H9 (cell line): Measurements from ENCODE around the gene LAMTOR4. TPM values are rescaled to one million over a fixed set of nuclear protein-coding genes. Genes with fewer than 3 reads are reported as not detected.

ENCODE experiments used
- DNase-seq: peaks from one replicate; pipeline ENCODE4 v3.0.0-alpha.2; 2017
- H2AFZ ChIP-seq: one replicate; pipeline ENCODE4 v1.6.1; 2013; ENCODE audit warnings: mild to moderate bottlenecking, low read length, control low read depth, moderate library complexity
- H2AK5ac ChIP-seq: 2 replicates; pipeline ENCODE4 v1.6.1; 2013; ENCODE audit warnings: low read length, control low read depth, mixed read lengths; ENCODE audit not compliant: insufficient read length
- H2BK120ac ChIP-seq: one replicate; pipeline ENCODE4 v1.6.1; 2013; ENCODE audit warnings: low read depth, mild to moderate bottlenecking, low read length, control low read depth, inconsistent platforms; ENCODE audit not compliant: poor library complexity, severe bottlenecking
- H2BK12ac ChIP-seq: 2 replicates; pipeline ENCODE4 v1.6.1; 2013; ENCODE audit warnings: low read length, control low read depth, mixed read lengths, low read depth; ENCODE audit not compliant: insufficient read length
- H2BK15ac ChIP-seq: 2 replicates; pipeline ENCODE4 v1.6.1; 2013; ENCODE audit warnings: low read depth, low read length, control low read depth
- H2BK20ac ChIP-seq: one replicate; pipeline ENCODE4 v1.6.1; 2013; ENCODE audit warnings: low read depth, mild to moderate bottlenecking, low read length, control low read depth, inconsistent platforms; ENCODE audit not compliant: poor library complexity, severe bottlenecking
- H2BK5ac ChIP-seq: 2 replicates; pipeline ENCODE4 v1.6.1; 2013; ENCODE audit warnings: low read length, control low read depth, mixed read lengths; ENCODE audit not compliant: insufficient read length
- H3K14ac ChIP-seq: 2 replicates; pipeline ENCODE4 v1.6.1; 2013; ENCODE audit warnings: low read length, control low read depth; ENCODE audit not compliant: insufficient read depth
- H3K18ac ChIP-seq: 2 replicates; pipeline ENCODE4 v1.6.1; 2013; ENCODE audit warnings: low read depth, mild to moderate bottlenecking, mixed read lengths, low read length, control low read depth; ENCODE audit not compliant: insufficient read length
- H3K23ac ChIP-seq: 2 replicates; pipeline ENCODE4 v1.6.1; 2013; ENCODE audit warnings: low read length, control low read depth, mixed read lengths, low read depth; ENCODE audit not compliant: insufficient read length
- H3K23me2 ChIP-seq: 2 replicates; pipeline ENCODE4 v1.6.1; 2013; ENCODE audit warnings: low read depth, mild to moderate bottlenecking, mixed read lengths, low read length, control low read depth; ENCODE audit not compliant: insufficient read length, poor library complexity, severe bottlenecking
- H3K27ac ChIP-seq: 2 replicates; pipeline ENCODE4 v1.5.1; 2013; ENCODE audit warnings: low read length, control low read depth, mixed read lengths, low read depth; ENCODE audit not compliant: insufficient read length
- H3K27me3 ChIP-seq: 2 replicates; pipeline ENCODE4 v1.6.1; 2013; ENCODE audit warnings: low read length, control low read depth, inconsistent platforms; ENCODE audit not compliant: insufficient read depth
- H3K4ac ChIP-seq: 2 replicates; pipeline ENCODE4 v1.6.1; 2013; ENCODE audit warnings: low read depth, mild to moderate bottlenecking, control low read depth, inconsistent platforms, low read length, moderate library complexity
- H3K4me1 ChIP-seq: 2 replicates; pipeline ENCODE4 v1.6.1; 2013; ENCODE audit warnings: low read length, control low read depth, inconsistent platforms; ENCODE audit not compliant: insufficient read depth
- H3K4me2 ChIP-seq: 2 replicates; pipeline ENCODE4 v1.6.1; 2013; ENCODE audit warnings: low read length, control low read depth, mixed read lengths; ENCODE audit not compliant: insufficient read length, insufficient read depth
- H3K56ac ChIP-seq: 2 replicates; pipeline ENCODE4 v1.6.1; 2013; ENCODE audit warnings: low read depth, mild to moderate bottlenecking, mixed read lengths, low read length, control low read depth; ENCODE audit not compliant: insufficient read length
- H3K79me1 ChIP-seq: 2 replicates; pipeline ENCODE4 v1.6.1; 2013; ENCODE audit warnings: low read depth, mild to moderate bottlenecking, moderate library complexity, low read length, control low read depth, inconsistent platforms; ENCODE audit not compliant: insufficient read depth, poor library complexity, severe bottlenecking
- H3K79me2 ChIP-seq: 2 replicates; pipeline ENCODE4 v1.6.1; 2013; ENCODE audit warnings: low read length, control low read depth, inconsistent platforms; ENCODE audit not compliant: insufficient read depth
- H3K9ac ChIP-seq: 2 replicates; pipeline ENCODE4 v1.6.1; 2013; ENCODE audit warnings: low read length, control low read depth, mixed read lengths; ENCODE audit not compliant: insufficient read length; ENCODE audit errors: extremely low read depth
- H3K9me3 ChIP-seq: one replicate; pipeline ENCODE4 v1.6.1; 2013; ENCODE audit warnings: low read depth, low read length, inconsistent platforms; ENCODE audit not compliant: control insufficient read depth
- H3T11ph ChIP-seq: one replicate; pipeline ENCODE4 v1.6.1; 2013; ENCODE audit warnings: mild to moderate bottlenecking, low read length, control low read depth, inconsistent platforms
- H4K20me1 ChIP-seq: one replicate; pipeline ENCODE4 v1.6.1; 2013; ENCODE audit not compliant: control insufficient read depth, insufficient read length, insufficient read depth
- H4K5ac ChIP-seq: 2 replicates; pipeline ENCODE4 v1.6.1; 2013; ENCODE audit warnings: low read depth, mild to moderate bottlenecking, mixed read lengths, low read length, control low read depth; ENCODE audit not compliant: insufficient read length
- H4K8ac ChIP-seq: replicated peaks from 2 replicates; pipeline ENCODE4 v1.6.1; 2013; ENCODE audit warnings: low read length, control low read depth, mixed read lengths, low read depth; ENCODE audit not compliant: insufficient read length
- H4K91ac ChIP-seq: 2 replicates; pipeline ENCODE4 v1.6.1; 2013; ENCODE audit warnings: low read depth, mild to moderate bottlenecking, moderate library complexity, mixed read lengths, low read length, control low read depth; ENCODE audit not compliant: insufficient read length
- H3K27ac Mint-ChIP-seq, 3 experiments: 2 replicates in 2 of 3; 3 replicates in 1 of 3; pipeline ENCODE4 v1.8.0; 2020 to 2021; ENCODE audit warnings: mixed read lengths in 3 of 3, mild to moderate bottlenecking in 1 of 3, moderate library complexity in 1 of 3
- H3K27me3 Mint-ChIP-seq: 2 replicates; pipeline ENCODE4 v1.8.0; 2021; ENCODE audit warnings: low read depth, mild to moderate bottlenecking, moderate library complexity, mixed read lengths
- H3K36me3 Mint-ChIP-seq, 3 experiments: 2 replicates in 2 of 3; 3 replicates in 1 of 3; pipeline ENCODE4 v1.8.0; 2020 to 2021; ENCODE audit warnings: low read depth in 3 of 3, mixed read lengths in 3 of 3; ENCODE audit not compliant: insufficient read depth in 1 of 3
- H3K4me1 Mint-ChIP-seq, 2 experiments: 2 replicates each; pipeline ENCODE4 v1.8.0; 2020; ENCODE audit warnings: mixed read lengths in 2 of 2
- H3K4me3 Mint-ChIP-seq, 2 experiments: 2 replicates in 1 of 2; 3 replicates in 1 of 2; pipeline ENCODE4 v1.8.0; 2020 to 2021; ENCODE audit warnings: mild to moderate bottlenecking in 2 of 2, mixed read lengths in 2 of 2, moderate library complexity in 1 of 2
- H3K9me3 Mint-ChIP-seq, 2 experiments: 2 replicates in 1 of 2; 3 replicates in 1 of 2; pipeline ENCODE4 v1.8.0; 2020; ENCODE audit warnings: mild to moderate bottlenecking in 2 of 2, mixed read lengths in 2 of 2, moderate library complexity in 1 of 2
- WGBS: extraction: QIAGEN DNeasy Blood & Tissue Kit; methylation state at CpG from one replicate; pipeline ENCODE4 v1.1.7; 2013; ENCODE audit warnings: missing lambda C conversion rate, low lambda C conversion rate, mixed read lengths; ENCODE audit not compliant: insufficient read length; ENCODE audit errors: extremely low coverage; 5-methylcytosine and 5-hydroxymethylcytosine counted together
- total RNA-seq: library from RNA; stranded (reverse); gene quantifications from 2 replicates; pipeline ENCODE4 v1.2.1, GENCODE V29; 2021
- TF ChIP-seq, protein P1 (sequence below): fragments of 200-600 bp; sonication (generic); conservative IDR thresholded peaks from 3 replicates; pipeline ENCODE4 v1.8.0; 2021; ENCODE audit warnings: antibody characterized with exemption, mild to moderate bottlenecking

The LAMTOR4 gene
- total RNA-seq, 1 experiment from 2014 or later: 179 TPM

DNA sequence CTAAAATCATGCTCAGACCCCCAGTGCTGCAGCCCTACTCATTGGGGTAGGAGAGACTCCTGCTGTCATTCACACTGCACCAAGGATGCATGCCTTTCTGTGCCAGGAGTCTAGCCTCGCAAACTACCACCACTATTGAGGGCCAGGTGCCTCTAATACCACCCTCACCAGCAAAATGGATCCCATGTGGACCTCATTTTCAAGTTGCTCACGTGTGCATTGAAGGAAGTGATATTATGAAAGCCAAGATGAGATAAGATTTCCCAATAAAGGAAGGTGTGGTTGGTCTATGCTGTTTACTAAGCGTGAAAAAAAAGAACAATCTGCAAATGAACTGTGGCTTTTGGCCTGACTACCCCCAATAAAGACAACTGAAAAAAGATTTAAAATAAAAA, 7.2 kb upstream of the LAMTOR4 start:
- Histone ChIP-seq H3K18ac (no peak overlapping the region), H3K14ac (no peak overlapping the region), H3K79me2 (no peaks in the 10 kb centered on the region), H3K23me2 (no peaks in the 10 kb centered on the region), H4K20me1 (no peaks in the 10 kb centered on the region), H3K4ac (no peak overlapping the region), H2BK5ac (no peak overlapping the region), H3K79me1 (no peaks in the 10 kb centered on the region), H3K4me2 (no peak overlapping the region), H2AK5ac (no peak overlapping the region), H3K23ac (no peak overlapping the region), H4K5ac (no peak overlapping the region), H3K9me3 (no peaks in the 10 kb centered on the region), H4K8ac (no peak overlapping the region), H2BK12ac (no peak overlapping the region), H3T11ph (no peak overlapping the region), H3K27ac (no peak overlapping the region), H3K27me3 (no peaks in the 10 kb centered on the region), H3K9ac (no peak overlapping the region), H3K4me1 (no peaks in the 10 kb centered on the region), H3K56ac (no peak overlapping the region), H4K91ac (no peak overlapping the region), H2BK120ac (no peak overlapping the region), H2BK20ac (no peak overlapping the region), H2AFZ (no peak overlapping the region), H2BK15ac (no peak overlapping the region)
- TF ChIP-seq, protein P1, sequence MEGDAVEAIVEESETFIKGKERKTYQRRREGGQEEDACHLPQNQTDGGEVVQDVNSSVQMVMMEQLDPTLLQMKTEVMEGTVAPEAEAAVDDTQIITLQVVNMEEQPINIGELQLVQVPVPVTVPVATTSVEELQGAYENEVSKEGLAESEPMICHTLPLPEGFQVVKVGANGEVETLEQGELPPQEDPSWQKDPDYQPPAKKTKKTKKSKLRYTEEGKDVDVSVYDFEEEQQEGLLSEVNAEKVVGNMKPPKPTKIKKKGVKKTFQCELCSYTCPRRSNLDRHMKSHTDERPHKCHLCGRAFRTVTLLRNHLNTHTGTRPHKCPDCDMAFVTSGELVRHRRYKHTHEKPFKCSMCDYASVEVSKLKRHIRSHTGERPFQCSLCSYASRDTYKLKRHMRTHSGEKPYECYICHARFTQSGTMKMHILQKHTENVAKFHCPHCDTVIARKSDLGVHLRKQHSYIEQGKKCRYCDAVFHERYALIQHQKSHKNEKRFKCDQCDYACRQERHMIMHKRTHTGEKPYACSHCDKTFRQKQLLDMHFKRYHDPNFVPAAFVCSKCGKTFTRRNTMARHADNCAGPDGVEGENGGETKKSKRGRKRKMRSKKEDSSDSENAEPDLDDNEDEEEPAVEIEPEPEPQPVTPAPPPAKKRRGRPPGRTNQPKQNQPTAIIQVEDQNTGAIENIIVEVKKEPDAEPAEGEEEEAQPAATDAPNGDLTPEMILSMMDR: no peak
- no peak for DNase-seq
- peaks cover 10 to 12% of the 10 kb centered on the region in 2 experiments for H3K4me1 Mint-ChIP-seq
- no peaks in the 10 kb centered on the region; a peak in 2 of 7 replicates for H3K36me3 Mint-ChIP-seq
- no CpG with 5 or more reads among the region's 3 CpGs for WGBS
- no peak overlapping the region for H3K4me3 Mint-ChIP-seq
- H3K27me3 Mint-ChIP-seq: peaks cover 4% of the 10 kb centered on the region; the same call in 1 of the 2 replicates
- no peak overlapping the region for H3K27ac Mint-ChIP-seq
- H3K9me3 Mint-ChIP-seq: no peaks in the 10 kb centered on the region
